ENCODE measurements around the gene ESRRA. TPM values are rescaled to one million over a fixed set of nuclear protein-coding genes. Genes with fewer than 3 reads are reported as not detected.

The ESRRA gene
- total and polyA plus RNA-seq, 2 of the 13 experiments (the other 11 are each of a cell fraction or from before 2014, with no cell fraction given) = 18.1 to 36.3 TPM

- TF ChIP-seq MTF1 (CRISPR knock-in tag; IDR thresholded peaks at IDR 0.05) (no peak), SRSF1 (optimal IDR thresholded peaks at IDR 0.05; ENCODE audit: low read depth, low read length) (no peak), ZNF3 (CRISPR knock-in tag; IDR thresholded peaks at IDR 0.05) (peak; percentile 72; the same call in 1 of the 2 replicates), TP53 (CRISPR knock-in tag; conservative IDR thresholded peaks at IDR 0.05) (peak; percentile 79; the same call in 1 of the 2 replicates), ZHX2 (IDR thresholded peaks at IDR 0.05; ENCODE audit: low read depth) (no peak), ZHX2 (CRISPR knock-in tag; IDR thresholded peaks at IDR 0.05; ENCODE audit: borderline replicate concordance) (peak; percentile 70; the same call in 1 of the 2 replicates), ZNF234 (CRISPR knock-in tag; conservative IDR thresholded peaks at IDR 0.05) (no peak), AKNA (CRISPR knock-in tag; IDR thresholded peaks at IDR 0.05; ENCODE audit: borderline replicate concordance) (no peak), DBP (CRISPR knock-in tag; IDR thresholded peaks at IDR 0.05; ENCODE audit: not compliant biosample characterization) (no peak), THAP9 (CRISPR knock-in tag; IDR thresholded peaks at IDR 0.05; ENCODE audit: borderline replicate concordance) (peak; percentile 67; the same call in 1 of the 2 replicates), ZNF879 (CRISPR knock-in tag; IDR thresholded peaks at IDR 0.05) (no peak), BATF2 (CRISPR knock-in tag; IDR thresholded peaks at IDR 0.05) (no peak), ZNF468 (CRISPR knock-in tag; IDR thresholded peaks at IDR 0.05) (no peak)
These were observed 830 bp upstream of the ESRRA start (continued) for GRCh38 chr11:64304316-64305072.
